ENCODE data around the gene HSPA12B. TPM values are rescaled to one million over a fixed set of nuclear protein-coding genes. Genes with fewer than 3 reads are reported as not detected.

Gene HSPA12B
- total RNA-seq, 4 donors from 2014 or later, result 12.7 to 30.9 (median 18.7) TPM

- Histone ChIP-seq H3K36me3 (no peaks in the 10 kb centered on the region), H3K4me3 (no peak overlapping the region), H3K9me3 (peaks cover 0 to 8% (median 0%) of the 10 kb centered on the region in 4 donors), H3K27me3 (no peaks in the 10 kb centered on the region), H3K27ac (no peak overlapping the region), H3K4me1 (no peaks in the 10 kb centered on the region)
- no peak for DNase-seq (ENCODE audit: low spot score in 2 of 2)
- no peak for TF ChIP-seq EP300 (IDR thresholded peaks at IDR 0.05)
- no peak for TF ChIP-seq CTCF (IDR thresholded peaks at IDR 0.05)
- TF ChIP-seq POLR2A (IDR thresholded peaks at IDR 0.05), result no peak
- 57 to 62% methylated on average over 3 to 6 of the region's 6 CpGs for WGBS, 2 donors
Observed at GRCh38 chr20:3698591-3699001, 33.9 kb upstream of the HSPA12B start.

- Histone ChIP-seq H3K4me3 (no peak overlapping the region), H3K27me3 (no peaks in the 10 kb centered on the region), H3K9me3 (peaks cover 0 to 8% (median 0%) of the 10 kb centered on the region in 4 donors), H3K27ac (no peak overlapping the region), H3K4me1 (no peaks in the 10 kb centered on the region), H3K36me3 (no peaks in the 10 kb centered on the region)
- no peak for DNase-seq (ENCODE audit: low spot score in 2 of 2)
- TF ChIP-seq CTCF (IDR thresholded peaks at IDR 0.05), result no peak
- no peak for TF ChIP-seq EP300 (IDR thresholded peaks at IDR 0.05)
- TF ChIP-seq POLR2A (IDR thresholded peaks at IDR 0.05), result no peak
- WGBS, 2 donors, result 85 to 89% methylated on average over 11 to 16 of the region's 16 CpGs
Observed at GRCh38 chr20:3699037-3699436, 33.4 kb upstream of the HSPA12B start.

- DNase-seq (ENCODE audit: low spot score in 2 of 2), result no peak
- Histone ChIP-seq H3K27ac (no peak overlapping the region), H3K9me3 (peaks cover 0 to 5% (median 0%) of the 10 kb centered on the region in 4 donors), H3K27me3 (no peaks in the 10 kb centered on the region), H3K4me1 (no peaks in the 10 kb centered on the region), H3K4me3 (no peak overlapping the region), H3K36me3 (no peaks in the 10 kb centered on the region)
- WGBS, 2 donors, result 82 to 86% methylated on average over 9 to 12 of the region's 13 CpGs
- TF ChIP-seq POLR2A (IDR thresholded peaks at IDR 0.05) (no peak), CTCF (IDR thresholded peaks at IDR 0.05) (no peak), EP300 (IDR thresholded peaks at IDR 0.05) (no peak)
Observed at GRCh38 chr20:3701061-3701998, 31.2 kb upstream of the HSPA12B start.

GRCh38 chr20:3702611-3703391 lies 29.7 kb upstream of the HSPA12B start:
- Histone ChIP-seq H3K36me3 (no peaks in the 10 kb centered on the region), H3K4me1 (no peaks in the 10 kb centered on the region), H3K27me3 (no peaks in the 10 kb centered on the region), H3K9me3 (no peaks in the 10 kb centered on the region), H3K27ac (no peak overlapping the region), H3K4me3 (no peak overlapping the region)
- 92 to 96% methylated on average over 11 of the region's 11 CpGs for WGBS, 2 donors
- no peak for DNase-seq (ENCODE audit: low spot score in 2 of 2)
- TF ChIP-seq POLR2A (IDR thresholded peaks at IDR 0.05) (no peak), EP300 (IDR thresholded peaks at IDR 0.05) (no peak), CTCF (IDR thresholded peaks at IDR 0.05) (no peak)

GRCh38 chr20:3704087-3704486 lies 28.4 kb upstream of the HSPA12B start:
- H3K27ac ChIP-seq, result no peak overlapping the region
- TF ChIP-seq POLR2A (IDR thresholded peaks at IDR 0.05) (no peak), EP300 (IDR thresholded peaks at IDR 0.05) (no peak), CTCF (IDR thresholded peaks at IDR 0.05) (no peak)
- no peaks in the 10 kb centered on the region for H3K4me1 ChIP-seq
- H3K27me3 ChIP-seq, result no peaks in the 10 kb centered on the region
- no peak for DNase-seq (ENCODE audit: low spot score in 2 of 2)
- H3K36me3 ChIP-seq, result no peaks in the 10 kb centered on the region
- H3K9me3 ChIP-seq, result no peaks in the 10 kb centered on the region
- H3K4me3 ChIP-seq, result no peak overlapping the region
- WGBS, 2 donors, result 37 to 57% methylated on average over 5 of the region's 5 CpGs
